H1 (cell line): Measurements from ENCODE around the gene ATXN2. TPM values are rescaled to one million over a fixed set of nuclear protein-coding genes. Genes with fewer than 3 reads are reported as not detected.

Experiments
- CTCF ChIA-PET: fragments of 300-600 bp; sonication (Branson Sonifier 250); formaldehyde crosslinking; loops from one replicate; lab custom pipeline; 2021; ENCODE audit not compliant: partially characterized antibody; lab: Charles Lee
- POLR2A ChIA-PET: fragments of 300-600 bp; sonication (Branson Sonifier 250); formaldehyde crosslinking; loops from one replicate; lab custom pipeline; 2021; ENCODE audit warnings: inconsistent platforms; ENCODE audit not compliant: partially characterized antibody; lab: Charles Lee
- DNase-seq, 2 experiments: peaks; one replicate each; pipeline versions ENCODE4 v3.0.0 to v3.0.0-alpha.2; 2010 to 2022; ENCODE audit warnings: low spot score in 2 of 2, low read depth in 1 of 2, mixed read lengths in 1 of 2
- FAIRE-seq: peaks from 2 replicates; lab custom pipeline; 2011; peaks lifted over from hg19 to GRCh38; lab: Jason Lieb, UNC
- H2AFZ ChIP-seq: 2 replicates; pipeline ENCODE4 v1.8.1; 2012; ENCODE audit warnings: low read length, inconsistent platforms
- H2AK5ac ChIP-seq: 2 replicates; pipeline ENCODE4 v1.6.1; 2013; ENCODE audit warnings: low read depth, low read length
- H2BK120ac ChIP-seq: replicated peaks from 2 replicates; pipeline ENCODE3; 2013; ENCODE audit warnings: low read depth, low read length, inconsistent platforms
- H2BK12ac ChIP-seq: 2 replicates; pipeline ENCODE4 v1.6.1; 2013; ENCODE audit warnings: low read depth, low read length
- H2BK15ac ChIP-seq: 2 replicates; pipeline ENCODE4 v1.6.1; 2013; ENCODE audit warnings: low read length
- H2BK20ac ChIP-seq: 2 replicates; pipeline ENCODE4 v1.6.1; 2013; ENCODE audit warnings: low read length
- H2BK5ac ChIP-seq: 2 replicates; pipeline ENCODE4 v1.6.1; 2013; ENCODE audit warnings: low read depth, low read length
- H3K14ac ChIP-seq: 2 replicates; pipeline ENCODE4 v1.6.1; 2013; ENCODE audit warnings: inconsistent platforms; ENCODE audit not compliant: insufficient read length
- H3K18ac ChIP-seq: 2 replicates; pipeline ENCODE4 v1.6.1; 2013; ENCODE audit warnings: low read length; ENCODE audit errors: extremely low read depth
- H3K23ac ChIP-seq: 2 replicates; pipeline ENCODE4 v1.6.1; 2013; ENCODE audit warnings: inconsistent platforms; ENCODE audit not compliant: insufficient read length
- H3K23me2 ChIP-seq: 2 replicates; pipeline ENCODE4 v1.6.1; 2013; ENCODE audit warnings: low read depth, low read length
- H3K27ac ChIP-seq: 2 replicates; pipeline ENCODE4 v1.6.1; 2011; ENCODE audit warnings: low read depth, low read length, inconsistent platforms
- H3K27me3 ChIP-seq, 4 experiments: replicated peaks in 1 of 4; 1 replicate in 1 of 4; 2 replicates in 3 of 4; pipeline versions ENCODE4 v1.6.1 to v1.8.1; 2011 to 2013; ENCODE audit warnings: low read length in 3 of 4, mild to moderate bottlenecking in 3 of 4, inconsistent platforms in 2 of 4, mixed read lengths in 2 of 4, moderate library complexity in 1 of 4; ENCODE audit not compliant: control insufficient read depth in 3 of 4, insufficient read depth in 3 of 4; ENCODE audit errors: extremely low read depth in 1 of 4
- H3K36me3 ChIP-seq, 4 experiments: 2 replicates each; pipeline versions ENCODE4 v1.6.1 to v1.8.1; 2011 to 2013; ENCODE audit warnings: mild to moderate bottlenecking in 4 of 4, low read length in 3 of 4, moderate library complexity in 2 of 4, control low read depth in 1 of 4, inconsistent platforms in 1 of 4; ENCODE audit not compliant: insufficient read depth in 4 of 4, control insufficient read depth in 2 of 4
- H3K4ac ChIP-seq: replicated peaks from 2 replicates; pipeline ENCODE3; 2013; ENCODE audit warnings: low read length, low read depth, mixed read lengths, inconsistent platforms; ENCODE audit not compliant: insufficient read length
- H3K4me1 ChIP-seq, 4 experiments: replicated peaks in 1 of 4; 1 replicate in 1 of 4; 2 replicates in 3 of 4; pipeline versions ENCODE4 v1.6.1 to v1.8.1; 2011 to 2013; ENCODE audit warnings: low read length in 3 of 4, inconsistent platforms in 2 of 4, mixed read lengths in 1 of 4; ENCODE audit not compliant: insufficient read depth in 4 of 4, control insufficient read depth in 3 of 4
- H3K4me2 ChIP-seq, 2 experiments: 2 replicates each; pipeline versions ENCODE4 v1.6.1 to v1.8.1; 2011 to 2013; ENCODE audit warnings: low read depth in 2 of 2, low read length in 2 of 2, control low read depth in 1 of 2, inconsistent platforms in 1 of 2, mild to moderate bottlenecking in 1 of 2; ENCODE audit not compliant: insufficient read depth in 1 of 2
- H3K4me3 ChIP-seq, 4 experiments: fragments of 200-600, 300-600 bp in 1 of 4; sonication (generic), shearing (Covaris generic), sonication (Bioruptor Twin) in 1 of 4; 2 replicates each; pipeline versions ENCODE4 v1.5.1 to v1.8.1; 2011 to 2016; ENCODE audit warnings: low read length in 4 of 4, low read depth in 3 of 4, control low read depth in 2 of 4, inconsistent platforms in 2 of 4, mild to moderate bottlenecking in 2 of 4, mixed read lengths in 1 of 4, moderate library complexity in 1 of 4; ENCODE audit not compliant: insufficient read depth in 2 of 4; ENCODE audit errors: extremely low read depth in 1 of 4
- H3K56ac ChIP-seq: replicated peaks from 2 replicates; pipeline ENCODE3; 2013; ENCODE audit warnings: low read depth, mild to moderate bottlenecking, mixed read lengths, low read length, inconsistent platforms; ENCODE audit not compliant: insufficient read length
- H3K79me1 ChIP-seq: 2 replicates; pipeline ENCODE4 v1.6.1; 2013; ENCODE audit warnings: low read depth, low read length, control low read depth
- H3K79me2 ChIP-seq, 2 experiments: 2 replicates each; pipeline versions ENCODE4 v1.6.1 to v1.8.1; 2012 to 2013; ENCODE audit warnings: low read length in 2 of 2, mild to moderate bottlenecking in 2 of 2, inconsistent platforms in 1 of 2; ENCODE audit not compliant: insufficient read depth in 2 of 2, control insufficient read depth in 1 of 2
- H3K9ac ChIP-seq, 4 experiments: replicated peaks in 1 of 4; 1 replicate in 1 of 4; 2 replicates in 3 of 4; pipeline versions ENCODE4 v1.6.1 to v1.8.1; 2011 to 2013; ENCODE audit warnings: low read depth in 3 of 4, low read length in 3 of 4, control low read depth in 2 of 4, mild to moderate bottlenecking in 2 of 4, moderate library complexity in 2 of 4, inconsistent platforms in 1 of 4; ENCODE audit errors: extremely low read depth in 1 of 4
- H3K9me3 ChIP-seq, 2 experiments: 2 replicates each; pipeline versions ENCODE4 v1.6.1 to v1.8.1; 2012 to 2013; ENCODE audit warnings: mild to moderate bottlenecking in 2 of 2, moderate library complexity in 2 of 2, control low read depth in 1 of 2, inconsistent platforms in 1 of 2, low read depth in 1 of 2, low read length in 1 of 2, mixed read lengths in 1 of 2; ENCODE audit not compliant: insufficient read depth in 2 of 2
- H4K20me1 ChIP-seq, 2 experiments: replicated peaks in 1 of 2; 2 replicates each; pipeline versions ENCODE3 to v1.8.1; 2011 to 2013; ENCODE audit warnings: inconsistent platforms in 2 of 2, low read length in 2 of 2, mild to moderate bottlenecking in 1 of 2; ENCODE audit not compliant: insufficient read depth in 2 of 2, control insufficient read depth in 1 of 2
- H4K5ac ChIP-seq: 2 replicates; pipeline ENCODE4 v1.6.1; 2013; ENCODE audit warnings: low read length, low read depth, mixed read lengths, inconsistent platforms; ENCODE audit not compliant: insufficient read length
- H4K8ac ChIP-seq: 2 replicates; pipeline ENCODE4 v1.8.0; 2013; ENCODE audit warnings: mild to moderate bottlenecking, moderate library complexity, low read length, inconsistent platforms; ENCODE audit not compliant: insufficient read depth; ENCODE audit errors: extremely low read depth
- H4K91ac ChIP-seq: replicated peaks from 2 replicates; pipeline ENCODE3; 2013; ENCODE audit warnings: low read length, mixed read lengths, inconsistent platforms; ENCODE audit not compliant: insufficient read length
- ATF2 ChIP-seq: IDR thresholded peaks from 2 replicates; pipeline ENCODE4 v1.6.1; 2012; ENCODE audit warnings: low read length, inconsistent platforms
- ATF3 ChIP-seq: IDR thresholded peaks from 2 replicates; pipeline ENCODE4 v1.6.1; 2011; ENCODE audit warnings: low read depth, mild to moderate bottlenecking, low read length; ENCODE audit not compliant: insufficient read depth
- CREB1 ChIP-seq: IDR thresholded peaks from 2 replicates; pipeline ENCODE4 v1.6.1; 2012; ENCODE audit warnings: inconsistent platforms
- HDAC2 ChIP-seq, 2 experiments: fragments of 300-600 bp in 1 of 2; sonication (generic) in 1 of 2; IDR thresholded peaks; 2 replicates each; pipeline ENCODE4 v1.6.1; 2011 to 2012; ENCODE audit warnings: low read depth in 2 of 2, low read length in 2 of 2, mild to moderate bottlenecking in 2 of 2, moderate library complexity in 2 of 2, borderline replicate concordance in 1 of 2, inconsistent platforms in 1 of 2
- POLR2A ChIP-seq, 2 experiments: IDR thresholded peaks; 1 replicate in 1 of 2; 2 replicates in 1 of 2; pipeline ENCODE4 v1.6.1; 2011; ENCODE audit warnings: low read depth in 2 of 2, low read length in 2 of 2, mild to moderate bottlenecking in 2 of 2; ENCODE audit errors: control extremely low read depth in 1 of 2
- RAD21 ChIP-seq, 2 experiments: IDR thresholded peaks in 1 of 2; conservative IDR thresholded peaks in 1 of 2; 2 replicates each; pipeline ENCODE4 v1.6.1; 2011; ENCODE audit warnings: low read depth in 2 of 2, low read length in 2 of 2, improper control_type of control experiment in 1 of 2, inconsistent platforms in 1 of 2, mild to moderate bottlenecking in 1 of 2, moderate library complexity in 1 of 2
- RFX5 ChIP-seq: IDR thresholded peaks from 2 replicates; pipeline ENCODE4 v1.6.1; 2011; ENCODE audit warnings: low read depth, low read length, improper control_type of control experiment, borderline replicate concordance
- TAF7 ChIP-seq: optimal IDR thresholded peaks from 2 replicates; pipeline ENCODE3; 2011; ENCODE audit warnings: low read depth, mild to moderate bottlenecking, inconsistent platforms, low read length, moderate library complexity, borderline replicate concordance
- TCF12 ChIP-seq: IDR thresholded peaks from 2 replicates; pipeline ENCODE4 v1.6.1; 2011; ENCODE audit warnings: low read depth, mild to moderate bottlenecking, low read length
- WGBS, 2 experiments: shearing (Covaris generic) in 1 of 2; methylation state at CpG; one replicate each; pipeline versions ENCODE4 v1.1.6 to v1.1.7; 2013 to 2015; ENCODE audit warnings: low lambda C conversion rate in 2 of 2, mixed read lengths in 2 of 2, inconsistent platforms in 1 of 2, low coverage in 1 of 2, missing lambda C conversion rate in 1 of 2; ENCODE audit not compliant: insufficient replicate concordance in 2 of 2, insufficient coverage in 1 of 2, insufficient read length in 1 of 2; ENCODE audit errors: extremely low coverage in 1 of 2, missing lambda C conversion rate in 1 of 2; 5-methylcytosine and 5-hydroxymethylcytosine counted together
- polyA plus RNA-seq, 7 experiments: library from polyadenylated mRNA; depleted of rRNA in 3 of 7; stranded (reverse) in 5 of 7; unstranded in 2 of 7; fragments of >200 nt in 5 of 7; fragments of 200-250 nt in 2 of 7; gene quantifications; 1 replicate in 5 of 7; 2 replicates in 1 of 7; 4 replicates in 1 of 7; pipeline versions ENCODE4 v1.2.1 to v1.2.3, GENCODE V29; 2011 to 2013; ENCODE audit warnings: missing spikeins in 2 of 7, mixed read lengths in 2 of 7
- total RNA-seq: library from RNA; stranded (reverse); fragmentation: NEBNext Ultra II Directional; extraction: Animal tissue kit (Norgen Biotek cat#: 25700); gene quantifications from 2 replicates; pipeline ENCODE4 v1.2.1, GENCODE V29; 2021

The ATXN2 gene
- total and polyA plus RNA-seq, 2 of the 8 experiments (the other 6 are each of a cell fraction or from before 2014, with no cell fraction given) = 46.6 to 80.7 TPM

- Histone ChIP-seq H2BK20ac (peak overlapping the region; percentile 34; the same call in 1 of the 2 replicates), H3K36me3 (peaks cover 0 to 2% (median under 1%) of the 10 kb centered on the region in 4 experiments; a peak in 2 of 8 replicates), H3K79me1 (peaks cover 16% of the 10 kb centered on the region; the same call in 1 of the 2 replicates), H2BK120ac (no peak overlapping the region), H4K20me1 (peaks cover 21 to 31% of the 10 kb centered on the region in 2 experiments), H3K27me3 (no peaks in the 10 kb centered on the region), H3K4me1 (peaks cover 27 to 54% (median 39%) of the 10 kb centered on the region in 4 experiments), H3K4me2 (0 out of 4 replicates have a peak overlapping the region, but pooled peaks of 1 of the 2 experiments have one; percentile 40), H3K4ac (no peak overlapping the region), H3K4me3 (no peak overlapping the region), H2BK12ac (peak overlapping the region; percentile 50; the same call in 1 of the 2 replicates), H4K5ac (no peak overlapping the region), H3K56ac (no peak overlapping the region), H4K91ac (peak overlapping the region; percentile 23), H3K9ac (no peak overlapping the region), H2BK5ac (peak overlapping the region; percentile 66; the same call in 1 of the 2 replicates), H4K8ac (peak overlapping the region; percentile 58; the same call in 1 of the 2 replicates), H3K23ac (no peak overlapping the region), H3K23me2 (no peaks in the 10 kb centered on the region), H2BK15ac (no peak overlapping the region), H3K14ac (no peak overlapping the region), H2AK5ac (no peak overlapping the region)
- 88% methylated on average over 6 of the region's 6 CpGs; no CpG with 5 or more reads in 1 of the 2 experiments for WGBS, 2 experiments
- CTCF ChIA-PET = interaction anchor here (0.5 to 22.8 kb wide), 11 partner anchors 9 to 228 kb away, joined by 3 to 838 read pairs (median 9); no protein-coding TSS in a partner anchor
- DNase-seq = no peak
- TF ChIP-seq RAD21 (IDR thresholded peaks at IDR 0.05 in 1 of 2, conservative IDR thresholded peaks at IDR 0.05 in 1 of 2; ENCODE audit: low read depth in 2 of 2, low read length in 2 of 2) (no peak), POLR2A (IDR thresholded peaks at IDR 0.05; ENCODE audit: control extremely low read depth in 1 of 2, low read depth in 2 of 2, low read length in 2 of 2) (no peak), ATF2 (no peak), ATF3 (no peak), CREB1 (no peak), RFX5 (no peak), TCF12 (no peak), TAF7 (no peak), HDAC2 (IDR thresholded peaks at IDR 0.05; ENCODE audit: borderline replicate concordance in 1 of 2, low read depth in 2 of 2, low read length in 2 of 2) (no peak)
- TF ChIP-seq, all 59 proteins: peak for 0
- peaks cover 29 to 91% of the 10 kb centered on the region in 2 experiments for H3K79me2 ChIP-seq
- H3K9me3 ChIP-seq = no peaks in the 10 kb centered on the region
- POLR2A ChIA-PET = interaction anchor here (0.9 to 4.3 kb wide), 11 partner anchors 8 to 184 kb away, joined by 3 to 29 read pairs (median 7); partner anchors contain the start of gene PHETA1
- no peak for FAIRE-seq
- H2AFZ ChIP-seq = no peak overlapping the region
- peak overlapping the region; percentile 71 for H3K18ac ChIP-seq
- no peak overlapping the region for H3K27ac ChIP-seq
These were observed 186.2 kb downstream of the ATXN2 start for GRCh38 chr12:111412830-111413441.
